Activated CD8-positive, alpha-beta memory T cell treated with anti-CD3 and anti-CD28 coated beads, Interleukin-2, amount 50 U/mL, for 4 hours (primary cell): ENCODE results near the gene SPATA17.
A peak's percentile ranks its signal among the peaks of the same experiment; 100 is the strongest.
"Not testable (repeated sequence)": the region's sequence is repeated elsewhere in the genome, so short reads cannot be mapped to it uniquely, and the experiment has no call there.

Source experiments
- DNase-seq: peaks from one replicate; pipeline ENCODE4 v3.0.0-alpha.2; 2020

SPATA17 gene

GRCh38 chr1:217630711-217631591 lies at the start of gene SPATA17, which contains the start of gene GPATCH2:
Gene SPATA17 (plus strand): TSS chr1:217631344. CDS start chr1:217631379, 35 bp downstream.
Gene GPATCH2 (minus strand): TSS chr1:217631090. CDS start chr1:217630971, 119 bp downstream.
- peak; percentile 67 for DNase-seq

GRCh38 chr1:217584286-217584811 lies 46.8 kb upstream of the SPATA17 start:
- DNase-seq, result not testable (repeated sequence)

- no peak for DNase-seq
Measured at GRCh38 chr1:217585577-217585976, 45.6 kb upstream of the SPATA17 start.

DNA sequence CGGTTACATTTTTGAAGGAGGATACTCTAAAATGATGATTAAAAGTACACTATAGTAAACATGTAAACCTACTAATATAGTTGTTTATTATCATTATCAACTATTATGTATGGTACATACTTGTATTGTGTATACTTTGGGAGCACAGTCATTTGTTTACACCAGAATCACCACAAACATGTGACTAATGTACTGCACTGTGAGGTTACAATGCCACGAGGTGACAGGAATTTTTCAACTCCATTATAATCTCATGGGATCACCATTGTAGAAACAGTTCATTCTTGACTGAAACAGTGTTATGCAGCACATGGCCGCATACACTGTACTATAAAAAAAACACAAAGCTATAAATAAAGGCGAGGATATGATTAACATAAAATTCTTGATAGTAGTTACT lies 44.6 kb upstream of the SPATA17 start:
- DNase-seq, result no peak

DNA sequence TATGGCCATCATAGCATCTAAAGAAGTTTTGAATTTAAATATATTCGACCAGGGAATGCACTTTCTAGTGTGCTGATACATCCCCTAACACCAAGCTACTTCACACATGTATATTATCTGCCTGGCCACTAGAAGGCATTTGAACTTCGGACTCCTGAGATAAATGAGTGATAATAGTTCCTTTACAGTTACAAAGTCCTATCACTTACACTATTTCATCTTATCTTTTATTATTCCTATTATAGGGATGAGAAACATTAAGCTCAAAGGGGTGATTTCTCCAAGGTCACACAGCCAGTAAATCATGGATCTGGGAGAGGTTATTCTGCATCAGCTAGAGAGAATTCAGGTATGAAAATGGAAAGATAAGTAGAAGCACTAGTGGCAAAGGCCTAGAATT lies 40.5 kb upstream of the SPATA17 start:
- DNase-seq, result no peak

DNA sequence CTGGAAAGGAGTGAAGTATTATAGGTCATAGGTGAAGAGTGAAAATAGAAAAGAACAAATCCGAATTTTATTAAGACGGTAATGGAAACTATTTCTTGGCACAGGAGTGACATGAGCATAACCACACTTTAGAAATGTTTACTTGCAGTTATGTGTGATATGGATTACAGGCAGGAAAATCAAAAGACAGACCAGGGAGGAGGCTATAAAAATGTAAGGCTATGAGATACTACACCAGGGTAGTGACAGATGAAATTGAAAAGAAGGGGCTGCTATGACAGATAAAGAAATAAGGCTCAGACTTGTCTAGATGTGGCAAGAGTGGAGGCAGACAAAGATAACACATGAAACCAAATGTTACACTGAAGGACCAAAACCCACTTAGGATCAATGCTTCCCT lies 32.0 kb upstream of the SPATA17 start:
- DNase-seq, result no peak

DNA sequence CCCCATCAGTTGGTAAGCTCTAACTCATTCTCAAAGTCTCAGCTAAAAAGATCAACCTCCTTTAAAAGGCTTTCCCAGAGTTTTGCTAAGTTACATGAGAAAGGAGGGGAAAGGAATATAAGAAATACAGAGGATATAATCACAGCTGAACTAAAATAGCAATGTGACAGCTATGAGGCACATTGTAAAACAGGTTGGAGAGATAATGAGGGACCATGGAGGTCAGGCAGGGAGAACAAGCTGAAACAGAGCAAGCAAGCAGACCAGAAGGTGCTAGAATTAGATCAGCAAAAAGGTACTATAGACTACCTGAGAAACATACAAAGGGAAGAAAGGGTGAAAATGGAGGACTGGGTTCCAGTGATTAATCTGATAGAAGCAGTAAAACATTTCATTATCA lies 28.8 kb upstream of the SPATA17 start:
- no peak for DNase-seq

GRCh38 chr1:217605390-217605789 lies 25.8 kb upstream of the SPATA17 start:
- DNase-seq, result no peak

DNA sequence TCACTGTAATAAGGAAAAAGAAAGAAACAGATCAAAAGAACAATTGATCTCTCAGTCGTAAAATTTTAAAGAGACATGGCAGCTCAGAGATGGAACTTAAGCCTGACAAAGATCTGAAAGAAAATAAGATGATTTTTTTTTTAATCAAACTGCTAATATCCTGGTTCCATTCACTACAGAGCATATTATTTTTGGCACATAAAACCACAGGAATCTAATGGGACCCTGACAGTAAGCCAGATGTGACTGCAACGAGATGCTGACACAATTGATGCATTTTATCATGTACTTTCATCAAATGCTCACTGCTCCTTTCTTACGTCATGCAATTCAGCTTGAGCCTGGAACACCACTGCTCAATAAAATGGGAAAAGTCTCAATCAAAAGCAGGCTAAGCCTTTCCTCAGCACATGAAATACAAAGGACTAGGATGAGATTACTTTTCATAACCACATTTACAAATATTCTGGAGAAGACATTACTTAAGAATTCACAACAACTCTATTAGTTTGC lies 16.9 kb upstream of the SPATA17 start:
- DNase-seq, result no peak

GRCh38 chr1:217617126-217617525 lies 14.0 kb upstream of the SPATA17 start:
- no peak for DNase-seq

GRCh38 chr1:217620814-217621213 lies 10.3 kb upstream of the SPATA17 start:
- no peak for DNase-seq

DNA sequence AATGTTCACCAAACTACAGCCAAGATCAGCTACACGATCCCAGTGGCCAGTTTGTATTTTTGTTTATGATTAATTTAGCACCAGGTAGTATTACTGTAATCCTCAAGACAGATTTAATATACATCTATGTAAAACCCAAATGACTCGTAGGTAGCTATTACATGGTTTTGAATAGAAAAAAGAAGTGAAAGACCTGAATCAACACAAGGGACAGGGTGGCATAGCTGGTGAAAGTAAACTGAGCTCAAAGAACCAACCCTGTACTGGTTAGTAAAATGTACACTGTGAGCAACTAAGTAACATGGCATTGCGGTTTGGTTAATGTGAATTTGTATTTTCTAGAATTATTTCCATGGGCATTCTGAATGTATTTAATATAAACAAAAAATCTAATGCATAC lies 9.1 kb upstream of the SPATA17 start:
- DNase-seq, result no peak

- DNase-seq, result no peak
Measured at GRCh38 chr1:217626321-217626720, 4.8 kb upstream of the SPATA17 start.

GRCh38 chr1:217627431-217627830 lies 3.7 kb upstream of the SPATA17 start:
- no peak for DNase-seq

- no peak for DNase-seq
Measured at GRCh38 chr1:217642455-217642854, 11.3 kb downstream of the SPATA17 start.

GRCh38 chr1:217647791-217648190 lies 16.6 kb downstream of the SPATA17 start:
- DNase-seq, result no peak

GRCh38 chr1:217650674-217651073 lies 19.5 kb downstream of the SPATA17 start:
- no peak for DNase-seq

GRCh38 chr1:217660353-217661062 lies 29.4 kb downstream of the SPATA17 start:
- no peak for DNase-seq

DNA sequence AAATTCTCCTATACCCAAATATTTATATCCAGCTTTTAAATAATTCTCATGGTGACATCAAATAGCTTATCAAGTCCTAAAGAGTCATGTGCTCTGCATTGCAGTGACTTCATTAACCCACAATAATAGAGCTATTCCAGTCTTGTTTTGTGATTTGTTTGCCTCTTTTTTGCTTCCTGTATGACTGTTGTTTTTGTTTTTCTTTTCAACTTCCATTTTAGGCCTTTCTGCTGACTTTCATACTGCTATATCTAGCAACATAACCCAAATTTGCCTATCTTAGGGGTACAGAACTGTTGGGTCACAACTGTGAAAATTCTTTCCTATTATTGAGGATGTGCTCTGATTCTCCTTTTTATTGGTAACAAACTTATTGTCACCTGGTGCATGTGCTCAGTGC lies 30.3 kb downstream of the SPATA17 start:
- DNase-seq, result no peak

GRCh38 chr1:217668351-217668940 lies 37.3 kb downstream of the SPATA17 start:
- DNase-seq, result no peak

- DNase-seq, result no peak
Measured at GRCh38 chr1:217673387-217673786, 42.2 kb downstream of the SPATA17 start.

- no peak for DNase-seq
Measured at GRCh38 chr1:217674028-217674729, 43.0 kb downstream of the SPATA17 start.

- DNase-seq, result no peak
Measured at GRCh38 chr1:217681806-217682205, 50.7 kb downstream of the SPATA17 start.
